ENCODE results near the gene NCKIPSD.

Gene NCKIPSD

GRCh38 chr3:48696156-48696555, 10.4 kb upstream of the NCKIPSD start:
- DNase-seq, result no peak

GRCh38 chr3:48695393-48695753, 9.7 kb upstream of the NCKIPSD start:
- no peak for DNase-seq

DNA sequence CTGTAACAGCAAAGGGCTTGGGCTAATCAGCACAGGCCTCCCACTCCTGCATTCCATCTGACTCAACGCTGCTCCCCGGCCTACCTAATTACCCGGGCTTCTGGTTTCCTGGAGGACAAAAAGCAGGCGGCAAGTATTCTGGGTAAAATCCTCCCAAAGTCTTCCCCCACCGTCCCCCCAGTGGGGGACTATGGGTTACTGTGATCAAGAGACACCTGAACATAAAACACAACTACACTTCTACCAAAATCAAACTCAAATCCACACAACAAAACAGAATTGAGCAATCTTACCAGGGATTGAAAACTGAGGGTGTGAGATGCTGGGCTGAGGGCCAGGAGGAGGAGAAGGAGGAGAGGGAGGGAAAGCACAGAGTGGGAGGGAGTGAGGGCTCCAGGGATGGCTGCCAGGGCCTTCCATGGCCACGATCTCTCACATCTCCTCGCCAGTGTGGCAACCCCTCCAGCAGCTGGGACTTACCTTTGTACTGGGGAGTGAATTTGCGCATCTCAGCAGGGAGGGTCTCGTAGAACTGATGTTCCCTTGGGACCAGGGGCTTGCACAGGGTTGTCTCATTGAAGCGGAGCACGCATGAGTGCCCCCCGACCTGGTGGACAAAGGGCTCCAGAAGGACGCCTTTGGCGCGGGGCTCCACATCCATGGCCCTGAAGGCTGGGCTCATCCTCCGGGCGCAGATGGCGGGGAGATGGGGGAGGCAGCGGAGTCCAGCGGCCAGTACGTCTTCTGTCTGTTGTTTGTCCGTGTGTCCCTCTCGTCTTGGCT, 9.1 kb upstream of the NCKIPSD start:
- no peak for DNase-seq

- DNase-seq, result no peak
Measured at GRCh38 chr3:48693826-48694225, 8.1 kb upstream of the NCKIPSD start.

GRCh38 chr3:48692551-48692950, 6.8 kb upstream of the NCKIPSD start:
- no peak for DNase-seq

DNA sequence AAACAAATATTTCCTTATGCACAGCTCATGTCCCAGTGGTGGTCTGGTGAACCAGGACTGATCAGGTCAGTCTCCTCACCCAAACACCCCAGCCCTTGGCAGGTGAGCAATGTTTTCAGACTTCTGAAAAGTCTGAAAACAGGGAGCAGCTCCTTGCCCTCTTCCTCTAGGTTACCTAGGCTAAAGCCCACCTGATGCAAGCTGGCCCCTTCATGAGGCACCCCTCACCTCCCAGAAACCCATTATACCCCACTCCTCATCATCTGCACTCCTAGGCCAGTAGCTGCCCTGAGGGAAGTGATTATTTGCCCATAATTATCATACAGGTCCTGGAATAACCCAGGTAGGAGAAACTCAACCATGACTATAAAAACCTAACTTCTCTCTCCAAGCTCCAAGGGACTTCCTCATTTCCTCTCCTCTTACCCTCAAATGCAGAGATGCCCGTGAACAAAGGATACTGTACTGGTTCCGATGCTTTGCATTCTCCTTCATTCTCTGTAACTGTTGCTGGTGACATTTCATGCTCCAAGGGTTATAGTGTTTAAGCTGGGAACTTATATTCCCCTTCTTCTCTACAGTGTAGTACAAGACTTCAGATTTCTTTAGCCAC, 5.2 kb upstream of the NCKIPSD start:
- no peak for DNase-seq

- DNase-seq, result no peak
Measured at GRCh38 chr3:48689384-48689783, 3.7 kb upstream of the NCKIPSD start.

GRCh38 chr3:48688737-48689075, 3.0 kb upstream of the NCKIPSD start:
- no peak for DNase-seq

- no peak for DNase-seq
Measured at GRCh38 chr3:48688032-48688736, 2.5 kb upstream of the NCKIPSD start.

GRCh38 chr3:48687220-48687678, 1.5 kb upstream of the NCKIPSD start:
- no peak for DNase-seq

GRCh38 chr3:48686538-48687219, 964 bp upstream of the NCKIPSD start:
- no peak for DNase-seq

DNA sequence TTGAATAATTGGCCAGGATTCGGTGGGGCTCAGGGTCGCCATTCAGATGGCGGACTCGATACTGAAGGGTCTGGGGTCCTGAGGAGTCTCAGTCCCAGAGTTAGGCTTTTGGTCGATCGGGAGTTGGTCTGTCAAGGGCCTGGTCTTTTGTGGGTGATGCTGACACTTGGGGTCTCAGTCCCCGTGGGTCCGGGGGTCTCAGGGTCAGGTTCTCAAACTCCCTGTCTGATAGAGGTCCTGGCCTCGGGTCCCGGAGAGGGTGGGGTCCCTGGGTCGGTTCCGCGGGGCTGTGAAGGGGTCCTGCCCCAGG, 467 bp downstream of the NCKIPSD start:
- DNase-seq, result no peak

- no peak for DNase-seq
Measured at GRCh38 chr3:48684480-48685143, 1.1 kb downstream of the NCKIPSD start.

DNA sequence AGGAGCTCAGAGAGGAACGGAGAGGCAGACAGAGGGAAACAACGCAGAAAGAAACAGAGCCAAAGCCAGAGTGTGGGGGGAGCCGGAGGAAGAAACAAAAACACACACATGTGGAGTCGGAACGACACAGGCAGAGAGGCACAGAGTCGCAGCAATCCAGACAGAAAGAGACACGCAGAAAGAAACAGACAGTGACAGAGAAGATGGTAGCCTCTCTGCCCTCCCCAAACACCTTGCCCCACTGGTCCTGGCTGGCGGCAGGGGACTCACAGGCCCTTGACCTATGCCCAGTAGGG, 1.7 kb downstream of the NCKIPSD start:
- no peak for DNase-seq

DNA sequence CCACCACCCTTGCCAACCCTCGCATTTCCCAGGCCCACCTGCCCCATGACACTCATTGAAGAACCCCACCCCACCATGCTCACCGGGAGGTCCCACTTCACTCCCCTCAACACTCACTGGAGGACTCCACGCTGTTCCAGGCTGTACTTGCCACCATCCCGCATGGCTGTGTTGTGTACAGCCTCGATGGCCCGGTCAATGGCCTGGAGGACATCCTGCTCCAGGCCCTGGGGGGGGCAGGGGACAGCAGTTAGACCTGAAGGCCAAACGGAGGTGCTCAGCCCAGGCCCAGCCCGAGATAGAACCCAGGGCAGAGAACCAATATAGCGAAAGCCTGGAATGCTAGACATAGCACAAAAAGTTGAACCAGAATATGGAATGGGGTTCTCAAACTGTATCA, 2.9 kb downstream of the NCKIPSD start:
- DNase-seq, result no peak

GRCh38 chr3:48681974-48682610, 3.6 kb downstream of the NCKIPSD start:
- no peak for DNase-seq

- DNase-seq, result no peak
Measured at GRCh38 chr3:48681541-48681880, 4.2 kb downstream of the NCKIPSD start.

DNA sequence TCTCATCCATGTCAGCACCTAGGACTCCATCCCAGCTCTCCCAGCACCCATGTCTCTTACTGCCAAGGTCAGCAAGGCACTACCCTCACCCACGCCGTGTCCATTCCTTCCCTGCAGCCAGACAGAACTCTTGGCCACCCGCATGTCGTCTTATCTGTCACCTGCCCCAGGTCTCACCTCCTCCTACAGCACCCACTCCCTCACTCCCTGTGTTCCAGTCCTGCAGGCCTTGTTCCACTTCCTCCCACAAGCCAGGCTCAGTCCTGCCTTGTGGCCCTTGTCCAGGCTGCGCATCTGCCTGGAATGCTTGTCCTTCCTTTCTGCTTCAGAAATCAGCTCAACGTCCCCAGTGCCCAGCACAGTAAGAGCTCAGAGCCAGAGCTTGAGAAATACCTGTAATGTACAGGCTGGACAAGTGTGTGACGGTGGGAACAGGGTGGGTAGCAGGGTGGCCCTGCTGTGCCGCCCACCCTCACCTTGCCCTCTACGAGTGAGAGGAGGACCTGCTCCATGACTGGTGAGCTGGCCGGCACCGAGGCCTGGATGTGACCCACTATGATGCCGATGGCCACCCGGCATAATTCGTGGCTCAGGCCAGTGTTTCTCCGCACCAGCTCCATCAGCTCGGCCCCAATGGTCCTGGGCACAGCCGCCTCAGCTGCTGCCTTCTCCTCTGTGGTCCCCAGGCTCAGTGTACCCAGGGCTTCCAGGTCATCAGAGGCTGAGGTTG, 4.7 kb downstream of the NCKIPSD start:
- DNase-seq, result no peak

DNA sequence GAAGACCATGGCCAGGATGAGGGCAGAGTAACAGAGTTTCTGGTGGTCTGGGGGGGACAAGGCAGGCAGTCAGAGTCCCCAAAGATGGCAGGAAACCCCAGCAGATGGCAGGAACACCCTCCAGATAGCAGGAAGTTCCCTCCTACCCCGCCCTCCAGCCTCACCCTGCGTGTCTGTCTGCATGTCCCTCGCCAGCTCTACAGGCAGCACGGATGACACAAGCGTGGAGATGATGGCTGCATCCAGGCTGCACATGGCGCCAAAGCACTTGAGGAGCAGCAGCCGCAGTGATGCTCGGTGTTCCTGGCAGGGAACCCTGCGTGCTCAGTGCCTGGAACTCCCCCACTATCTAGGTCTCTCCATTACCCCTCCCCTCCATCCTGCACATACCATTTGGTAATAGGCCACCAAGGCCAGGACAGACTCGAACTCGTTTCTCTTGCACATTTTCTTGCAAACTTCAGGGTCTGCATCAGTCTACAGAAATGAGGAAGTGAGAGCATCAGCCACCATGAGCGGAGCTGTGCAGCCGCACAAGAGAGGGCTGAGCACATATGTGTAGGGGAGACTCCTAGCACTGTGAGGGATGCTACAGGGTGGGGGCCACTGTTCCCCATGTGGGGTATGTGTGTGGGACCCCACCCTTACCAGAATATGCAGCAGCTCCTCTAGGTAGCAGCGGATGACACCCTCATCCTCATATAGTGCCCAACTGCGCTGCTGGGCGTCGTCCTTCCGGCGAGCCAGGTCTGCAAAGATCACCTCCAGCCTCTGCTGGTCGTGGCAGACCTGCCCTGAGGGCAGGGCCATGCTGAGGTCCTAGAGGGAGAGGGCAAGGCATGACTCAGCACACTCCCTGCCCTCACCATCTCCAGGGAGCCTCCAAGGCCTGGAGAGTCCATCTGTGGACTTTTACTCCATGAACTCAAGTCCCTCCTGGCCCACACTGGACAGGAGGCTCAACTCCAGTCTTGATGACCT, 6.0 kb downstream of the NCKIPSD start:
- no peak for DNase-seq

DNA sequence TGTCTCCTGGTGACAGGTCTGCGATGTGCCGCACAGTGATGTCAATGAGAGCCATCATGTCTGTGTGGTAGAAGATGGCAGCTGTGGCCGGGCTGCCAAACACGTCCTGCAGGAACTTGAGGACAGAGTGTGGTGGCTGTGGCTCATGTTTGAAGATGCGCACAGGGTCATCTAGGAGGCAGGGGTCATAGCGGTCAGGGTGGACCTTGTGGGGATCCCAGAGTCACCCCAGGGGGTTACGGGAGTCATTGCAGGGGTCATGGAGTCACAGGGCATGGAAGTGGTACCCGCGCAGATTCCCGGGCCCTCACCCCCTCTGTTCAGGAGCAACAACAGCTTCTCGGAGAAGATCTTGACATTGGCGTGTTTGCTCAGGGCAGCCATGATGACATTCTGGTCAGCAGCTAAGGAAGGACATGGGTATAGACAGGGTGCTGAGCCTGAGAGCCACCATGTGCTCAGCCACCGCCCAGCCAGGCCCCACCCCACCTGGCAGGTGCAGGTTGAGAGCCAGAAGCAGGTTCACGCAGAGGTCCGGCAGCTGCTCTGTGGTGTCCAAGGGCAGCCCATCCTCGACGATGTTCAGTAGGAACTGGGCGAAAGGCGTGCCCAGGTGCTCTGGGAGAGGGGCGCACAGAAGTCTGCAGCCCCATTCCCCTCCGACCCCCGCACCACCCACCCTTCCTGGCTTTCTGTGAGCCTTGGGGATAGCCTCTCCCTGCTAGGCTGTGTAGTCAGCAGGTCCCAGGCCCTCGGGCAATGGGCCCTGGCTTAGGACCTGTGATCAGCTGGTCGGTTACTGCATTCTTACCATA, 6.9 kb downstream of the NCKIPSD start:
- DNase-seq, result no peak
